GM19438 (cell line): Measurements from ENCODE around the gene EED.
A peak's percentile ranks its signal among the peaks of the same experiment; 100 is the strongest.

ENCODE experiments used
- ATAC-seq: cut with Tn5 transposase; IDR thresholded peaks from one replicate; pipeline ENCODE4 v1.9.1; 2021; ENCODE audit warnings: low read depth; ENCODE audit not compliant: unreplicated experiment

EED gene

DNA sequence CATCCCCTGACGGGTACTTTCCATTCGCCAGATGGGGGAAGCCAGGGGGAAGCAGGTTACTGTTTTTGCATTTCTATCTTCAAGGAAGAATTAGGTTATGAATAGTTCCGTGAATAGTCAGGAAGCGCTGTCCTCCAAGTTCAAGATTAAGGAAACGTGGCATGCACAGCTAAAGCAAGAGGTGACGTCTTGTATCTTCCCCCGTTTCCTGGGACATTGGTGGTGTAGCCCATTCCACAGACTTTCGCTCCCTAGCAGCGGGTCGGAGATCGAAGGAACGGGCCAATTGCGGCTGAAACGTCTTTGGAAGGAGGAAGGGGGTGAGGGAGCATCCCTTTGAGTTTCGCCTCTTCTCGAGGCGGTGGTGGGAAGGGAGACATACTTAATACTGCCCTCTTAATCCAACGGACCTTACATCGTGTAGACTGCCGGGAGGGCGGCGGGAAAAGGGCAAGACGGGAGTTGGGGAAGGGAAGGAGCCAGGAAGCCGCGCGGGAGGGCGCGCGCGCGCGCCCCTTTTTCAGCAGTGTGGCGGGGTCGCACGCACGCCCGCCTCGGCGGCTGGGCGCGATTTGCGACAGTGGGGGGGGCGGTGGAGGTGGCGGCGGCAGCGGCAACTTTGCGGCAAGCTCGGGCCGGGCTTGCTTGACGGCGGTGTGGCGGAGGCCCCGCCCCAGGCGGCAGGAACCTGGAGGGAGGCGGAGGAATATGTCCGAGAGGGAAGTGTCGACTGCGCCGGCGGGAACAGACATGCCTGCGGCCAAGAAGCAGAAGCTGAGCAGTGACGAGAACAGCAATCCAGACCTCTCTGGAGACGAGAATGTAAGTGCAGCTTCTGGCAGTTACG lies at the start of gene EED:
EED (plus strand) TSS at position 232 of the 847 bp plus-strand sequence; CDS start at position 709, 477 bp downstream.
- ATAC-seq, result peak; percentile 57

GRCh38 chr11:86194998-86195397 lies 49.6 kb upstream of the EED start:
- no peak for ATAC-seq

GRCh38 chr11:86196085-86196696 lies 48.4 kb upstream of the EED start:
- ATAC-seq, result no peak

DNA sequence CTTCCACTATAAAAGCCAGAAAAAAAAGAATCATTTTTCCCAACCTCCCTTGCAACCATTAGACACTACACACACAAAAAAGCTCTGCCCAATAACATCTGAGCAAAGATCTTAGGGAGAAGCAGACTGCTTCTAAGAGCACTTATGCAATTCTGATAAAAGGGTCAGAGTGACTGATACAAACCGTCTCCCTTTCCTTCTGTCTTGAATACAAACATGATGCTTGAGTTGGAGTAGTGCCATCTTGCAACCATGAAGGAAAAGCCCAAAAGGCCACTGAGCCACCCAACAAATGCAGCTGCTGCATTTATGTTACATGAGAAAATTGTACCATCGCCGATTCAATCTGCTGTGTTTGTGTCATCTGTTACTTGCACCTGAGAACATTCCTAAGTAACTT lies 47.6 kb upstream of the EED start:
- ATAC-seq, result no peak

DNA sequence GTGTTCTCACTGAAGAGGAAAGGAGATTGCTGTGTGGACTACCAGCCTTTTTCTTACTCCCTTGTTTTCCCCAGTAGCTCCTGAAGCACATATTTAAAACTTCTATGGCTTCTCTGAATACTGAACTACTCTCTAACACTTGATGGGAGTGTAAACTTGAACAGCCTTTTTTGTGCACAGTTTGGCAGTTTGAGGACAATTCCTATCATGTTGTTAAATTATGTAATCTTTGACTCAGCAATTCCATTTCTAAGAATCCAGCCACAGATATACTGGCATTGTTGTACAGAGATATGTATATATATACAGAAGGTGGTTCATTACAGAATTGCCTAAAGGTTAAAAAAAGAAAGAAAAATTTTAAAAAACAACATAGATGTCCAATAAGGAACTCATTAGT lies 47.1 kb upstream of the EED start:
- no peak for ATAC-seq

DNA sequence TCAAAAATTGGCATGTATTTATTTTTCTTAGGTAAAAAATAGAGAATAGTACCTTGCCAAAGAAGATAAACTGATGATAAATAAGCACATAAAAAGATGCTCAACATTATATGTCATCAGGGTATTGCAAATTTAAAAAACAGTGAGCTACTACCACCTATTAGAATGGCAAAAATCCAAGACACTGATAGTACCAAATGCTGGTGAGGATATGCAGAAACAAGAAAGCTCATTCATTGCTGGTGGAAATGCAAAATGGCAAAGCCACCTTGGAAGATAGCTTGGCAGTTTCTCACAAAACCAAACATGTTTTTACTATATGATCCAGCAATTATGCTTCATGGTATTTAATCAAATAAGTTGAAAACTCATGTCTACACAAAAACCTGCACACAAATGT lies 46.4 kb upstream of the EED start:
- ATAC-seq, result no peak

GRCh38 chr11:86199354-86199753 lies 45.2 kb upstream of the EED start:
- no peak for ATAC-seq

DNA sequence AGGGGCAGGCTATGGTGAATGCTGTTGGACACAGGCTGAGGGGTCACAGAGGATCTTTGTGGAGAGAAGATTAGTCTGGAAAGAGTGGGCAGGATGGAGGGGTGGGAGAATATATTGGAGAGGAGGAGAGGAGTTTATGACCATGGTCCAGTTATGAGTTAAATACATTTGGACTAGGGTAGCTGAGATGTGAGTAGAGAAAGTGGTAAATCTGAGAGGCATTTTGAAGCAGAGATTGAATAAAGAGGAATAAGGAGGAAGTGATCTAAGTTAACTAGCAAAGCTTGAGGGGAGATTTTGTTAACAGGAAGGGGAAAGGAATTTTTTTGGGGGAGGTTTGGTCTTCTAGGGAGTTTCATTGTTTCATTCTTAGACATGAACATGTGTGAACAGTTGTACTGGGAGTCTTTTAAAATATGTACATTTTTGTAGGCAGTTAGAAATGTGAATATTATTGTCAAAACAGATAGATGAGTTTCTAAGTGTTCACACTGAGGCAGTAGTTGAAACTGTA lies 43.1 kb upstream of the EED start:
- no peak for ATAC-seq

DNA sequence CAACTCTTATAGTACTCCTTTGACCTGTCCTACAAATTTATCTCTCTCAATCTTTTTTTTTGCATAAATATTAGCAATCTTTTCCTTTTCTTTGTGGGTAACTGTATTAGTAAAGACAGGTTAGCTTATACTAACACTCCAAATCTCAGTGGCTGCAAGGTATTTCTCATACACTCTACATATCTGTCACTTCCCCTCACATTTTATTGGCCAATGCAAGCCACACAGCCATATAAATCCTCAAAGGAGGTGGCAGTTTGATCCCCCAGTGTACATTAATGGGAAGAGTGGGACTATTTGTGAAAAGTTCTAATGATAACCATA lies 42.6 kb upstream of the EED start:
- peak; percentile 34 for ATAC-seq

DNA sequence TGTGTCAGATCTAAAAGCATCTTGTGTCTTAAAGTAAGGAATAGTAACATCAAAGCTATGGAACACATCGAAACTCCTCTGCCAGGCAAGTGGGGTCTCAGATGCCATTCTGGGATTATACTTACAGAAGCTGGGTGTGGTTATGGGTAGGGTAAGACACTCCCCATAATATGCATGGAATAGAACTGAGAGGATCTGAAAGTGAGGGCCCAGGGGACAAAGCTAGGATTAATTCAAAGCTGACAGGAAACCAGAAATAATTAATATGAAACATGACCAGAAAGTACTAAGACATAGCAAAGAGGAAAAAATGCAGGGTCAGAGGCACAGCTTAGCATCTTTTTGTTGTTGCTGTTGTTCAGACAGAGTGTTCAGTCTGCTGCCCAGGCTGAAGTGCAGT lies 40.2 kb upstream of the EED start:
- no peak for ATAC-seq

DNA sequence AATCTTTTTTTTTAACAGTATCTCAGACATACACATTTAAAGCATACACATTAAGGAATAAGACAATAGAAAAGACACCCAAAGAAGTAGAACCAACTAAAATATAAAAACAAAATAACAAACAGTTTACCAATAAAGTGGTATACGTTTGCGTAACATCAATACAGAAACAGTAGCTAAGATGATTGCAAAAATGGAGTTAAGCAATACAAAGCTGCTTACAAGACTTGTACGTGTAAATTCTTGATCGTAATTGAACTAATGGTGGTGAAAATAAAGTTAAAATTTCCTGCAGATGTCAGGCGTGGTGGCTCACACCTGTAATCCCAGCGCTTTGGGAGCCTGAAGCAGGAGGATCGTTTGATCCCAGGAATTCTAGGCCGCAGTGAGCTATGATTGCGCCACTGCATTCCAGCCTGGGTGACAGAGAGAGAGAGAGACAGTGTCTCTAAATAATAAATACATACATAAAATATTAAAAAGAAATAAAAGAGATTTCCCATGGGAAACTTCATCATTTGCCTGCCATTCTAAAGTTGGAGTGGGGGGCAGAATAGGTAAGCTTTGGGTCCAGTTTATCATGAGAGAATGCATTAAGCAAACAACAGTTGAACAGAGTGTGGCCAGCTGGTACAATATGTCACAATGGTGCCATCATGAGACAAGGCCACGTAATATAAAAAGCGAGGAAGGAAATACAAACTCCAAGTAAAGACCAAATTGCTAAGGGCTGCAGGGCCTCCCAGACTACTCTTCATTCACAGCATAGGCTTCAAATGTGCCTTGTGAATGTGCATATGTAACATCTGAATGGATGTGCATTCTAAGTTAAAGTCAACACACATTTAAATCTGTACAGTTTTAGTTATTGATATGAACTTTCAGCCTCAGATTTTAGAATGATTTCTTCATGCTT lies 38.9 kb upstream of the EED start:
- no peak for ATAC-seq

DNA sequence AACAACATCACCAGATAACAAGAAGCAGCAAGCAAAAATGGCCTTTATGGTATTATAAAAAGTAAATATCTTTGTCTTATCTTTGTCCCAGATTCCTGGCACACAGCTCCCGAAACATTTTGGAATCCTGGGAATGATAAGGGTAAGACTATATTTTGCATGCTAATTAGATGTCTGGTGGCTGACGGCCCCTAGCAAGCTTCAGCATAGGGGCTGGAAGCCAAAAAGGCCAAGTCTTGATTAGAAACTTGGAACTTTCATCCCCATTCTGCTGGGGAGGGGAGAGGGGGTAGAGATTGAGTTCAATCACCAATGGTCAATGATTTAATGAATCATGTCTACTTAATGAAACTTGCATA lies 38.2 kb upstream of the EED start:
- no peak for ATAC-seq

DNA sequence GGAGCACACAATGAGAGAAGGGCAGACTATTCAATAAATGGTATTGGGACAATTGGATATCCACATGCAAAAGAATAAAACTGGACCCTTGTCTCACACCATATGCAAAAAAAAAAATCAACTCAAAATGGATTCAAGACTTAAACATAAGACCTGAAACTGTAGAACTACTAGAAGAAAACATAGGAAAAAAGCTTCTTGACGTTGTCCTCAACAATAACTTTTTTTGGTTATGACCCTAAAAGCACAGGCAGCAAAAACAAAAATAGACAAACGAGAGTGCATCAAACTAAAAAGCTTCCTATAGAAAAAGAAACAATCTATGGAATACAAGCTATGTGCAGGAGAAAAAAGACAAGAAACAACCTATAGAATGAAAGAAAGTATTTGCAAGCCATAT lies 37.1 kb upstream of the EED start:
- no peak for ATAC-seq

DNA sequence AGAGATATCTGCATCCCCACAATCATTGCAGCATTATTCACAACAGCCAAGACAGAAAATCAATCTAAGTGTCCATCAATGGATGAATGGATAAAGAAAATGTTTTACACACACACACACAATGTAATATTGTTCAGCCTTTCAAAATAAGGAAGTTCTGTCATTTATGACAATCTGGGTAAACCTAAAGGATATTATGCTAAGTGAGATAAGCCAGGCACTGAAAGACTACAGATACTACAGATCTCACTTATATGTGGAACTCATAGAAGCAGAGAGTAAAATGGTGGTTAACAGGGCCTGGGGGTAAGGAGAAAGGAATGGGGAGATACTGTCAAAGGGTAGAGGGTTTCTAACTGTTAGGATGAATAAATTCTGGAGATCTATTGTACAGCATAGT lies 36.0 kb upstream of the EED start:
- ATAC-seq, result no peak

DNA sequence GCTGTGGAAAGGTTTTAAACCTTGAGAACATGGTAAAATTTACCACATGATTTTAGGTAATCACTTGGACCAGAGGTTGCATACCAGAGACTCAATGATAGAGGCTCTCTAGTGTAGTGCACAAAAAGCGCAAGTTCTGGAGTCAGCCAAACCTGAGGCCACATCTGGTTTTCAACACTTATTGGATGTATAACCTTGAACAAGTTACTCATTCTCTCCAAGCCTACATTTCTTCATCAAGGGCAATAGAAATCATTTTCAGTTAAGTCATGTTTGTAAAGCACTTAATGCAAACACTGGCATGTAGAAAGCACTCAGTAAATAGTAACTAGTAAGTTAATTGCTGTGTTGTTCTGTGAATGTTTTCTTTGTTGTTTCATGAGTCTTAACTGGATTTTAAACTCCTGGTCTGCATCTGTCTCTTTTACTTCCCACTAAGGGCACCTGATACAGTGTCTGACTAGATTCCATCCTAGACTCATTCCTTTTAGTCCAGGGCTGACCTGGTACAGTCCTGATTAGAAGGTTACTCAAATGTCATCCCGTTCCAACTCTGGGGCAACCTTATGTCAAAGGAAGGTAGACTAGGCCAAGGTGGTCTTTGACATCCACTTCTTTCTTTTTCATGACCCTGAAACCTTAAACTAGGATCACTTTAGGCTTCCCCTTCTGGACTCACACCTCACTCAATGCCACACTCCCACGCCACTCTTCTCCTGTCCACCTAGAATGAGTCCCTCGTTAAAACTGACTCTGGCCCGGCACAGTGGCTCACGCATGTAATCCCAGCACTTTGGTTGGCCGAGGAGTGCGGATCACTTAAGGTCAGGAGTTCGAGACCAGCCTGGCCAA lies 34.5 kb upstream of the EED start:
- ATAC-seq, result no peak

DNA sequence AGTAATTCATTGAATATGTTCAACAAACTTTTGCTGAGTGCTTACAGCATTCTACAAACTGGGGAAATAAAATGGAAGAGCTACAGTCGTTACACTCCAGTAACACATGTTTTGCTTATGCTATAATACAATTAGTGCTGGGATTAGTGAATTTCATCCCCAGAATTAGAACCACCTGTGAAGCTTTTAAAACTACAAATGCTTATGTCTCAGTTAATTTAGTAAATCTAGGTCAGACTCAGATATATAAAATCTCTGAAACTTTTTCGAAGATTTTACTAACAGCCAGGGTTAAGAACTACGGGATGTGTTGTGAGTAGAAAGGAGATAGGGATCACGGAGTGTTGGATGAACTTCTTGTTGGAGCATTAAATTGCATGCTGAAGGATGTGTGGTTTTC lies 33.7 kb upstream of the EED start:
- ATAC-seq, result no peak

GRCh38 chr11:86211619-86212018 lies 32.9 kb upstream of the EED start:
- peak; percentile 43 for ATAC-seq

- no peak for ATAC-seq
Measured at GRCh38 chr11:86212019-86212611, 32.4 kb upstream of the EED start.

DNA sequence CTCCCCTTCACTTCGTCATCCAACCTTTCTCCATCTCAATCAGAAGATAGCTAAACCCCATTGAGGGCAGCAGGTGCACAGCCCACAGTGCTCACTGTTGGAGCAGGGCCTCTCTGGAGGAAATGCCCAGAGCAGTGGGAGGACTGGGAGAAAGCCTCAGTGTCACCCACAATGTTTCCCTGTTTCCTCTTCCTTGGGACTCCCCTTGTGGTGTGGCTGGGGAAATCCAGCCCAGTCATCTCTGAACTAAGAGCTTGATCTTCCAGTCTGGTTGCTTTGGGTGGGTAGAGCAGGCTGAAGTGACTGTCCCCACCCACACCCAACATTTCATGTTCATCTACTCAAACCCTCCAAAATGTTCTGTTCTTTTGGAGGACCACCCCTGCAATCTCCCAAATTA lies 29.8 kb upstream of the EED start:
- ATAC-seq, result peak; percentile 51
